K562 (cell line): ENCODE measurements around the gene ARHGAP24. TPM values are rescaled to one million over a fixed set of nuclear protein-coding genes. Genes with fewer than 3 reads are reported as not detected.
A peak's percentile ranks its signal among the peaks of the same experiment; 100 is the strongest.

Experiments used
- ATAC-seq: fragments of 200-7000 bp; cut with Tn5 transposase; 3 replicates; pipeline ENCODE4 v1.9.1; 2020; ENCODE audit warnings: moderate library complexity
- BruUV-seq: library from RNA; stranded (reverse); fragments of 400-500 nt; replicated peaks from 2 replicates; lab custom pipeline; 2021; lab: Mats Ljungman, UMichigan
- CTCF ChIA-PET: fragments of 300-600 bp; formaldehyde crosslinking; extraction: SDS; loops from one replicate; lab custom pipeline; 2021; ENCODE audit warnings: low intra/inter-chr PET ratio; lab: Yijun Ruan, JAX
- POLR2A ChIA-PET: fragments of 300-600, 350-650 bp; sonication (Branson Sonifier 250); formaldehyde crosslinking; extraction: SDS; loops from one replicate; lab custom pipeline; 2021; ENCODE audit warnings: antibody characterized with exemption, inconsistent platforms; lab: Yijun Ruan, JAX
- DNase-seq, 4 experiments: peaks; one replicate each; pipeline versions ENCODE4 v3.0.0 to v3.0.0-alpha.2; 2011 to 2018; ENCODE audit warnings: low spot score in 3 of 4, mixed read lengths in 3 of 4; ENCODE audit errors: extremely low read depth in 1 of 4
- FAIRE-seq: peaks from 2 replicates; lab custom pipeline; 2011; peaks lifted over from hg19 to GRCh38; lab: Jason Lieb, UNC
- H2AFZ ChIP-seq: 2 replicates; pipeline ENCODE4 v1.6.0; 2011; ENCODE audit warnings: low read depth, low read length, control low read depth, inconsistent platforms
- H3K27ac ChIP-seq: fragments of 200-600 bp; 3 replicates; pipeline ENCODE4 v1.8.0; 2011; ENCODE audit warnings: low read depth, mild to moderate bottlenecking, control low read depth, inconsistent platforms, low read length, moderate library complexity, mixed read lengths; ENCODE audit errors: extremely low read depth
- H3K27me3 ChIP-seq, 2 experiments: fragments of 300-600 bp in 1 of 2; 2 replicates in 1 of 2; 3 replicates in 1 of 2; pipeline versions ENCODE4 v1.6.0 to v1.8.0; 2011; ENCODE audit warnings: inconsistent platforms in 2 of 2, low read length in 2 of 2, mild to moderate bottlenecking in 1 of 2, mixed read lengths in 1 of 2, moderate library complexity in 1 of 2; ENCODE audit not compliant: control insufficient read depth in 2 of 2, insufficient read depth in 2 of 2
- H3K36me3 ChIP-seq: fragments of 300-600 bp; 3 replicates; pipeline ENCODE4 v1.8.0; 2011; ENCODE audit warnings: mild to moderate bottlenecking, low read length, inconsistent platforms; ENCODE audit not compliant: control insufficient read depth, insufficient read depth
- H3K4me1 ChIP-seq, 2 experiments: fragments of 200-600 bp in 1 of 2; replicated peaks in 1 of 2; 2 replicates in 1 of 2; 3 replicates in 1 of 2; pipeline versions ENCODE4 v1.5.1 to v1.8.0; 2011; ENCODE audit warnings: inconsistent platforms in 2 of 2, low read length in 2 of 2, mild to moderate bottlenecking in 1 of 2, mixed read lengths in 1 of 2, moderate library complexity in 1 of 2; ENCODE audit not compliant: control insufficient read depth in 2 of 2, insufficient read depth in 2 of 2
- H3K4me2 ChIP-seq: 2 replicates; pipeline ENCODE4 v1.6.1; 2011; ENCODE audit warnings: low read length, control low read depth, inconsistent platforms, mixed read lengths; ENCODE audit not compliant: insufficient read depth
- H3K4me3 ChIP-seq: fragments of 200-600 bp; sonication (generic), shearing (Covaris generic); 2 replicates; pipeline ENCODE4 v1.5.1; 2016; ENCODE audit warnings: control low read depth, inconsistent platforms
- H3K79me2 ChIP-seq: fragments of 200-600 bp; 3 replicates; pipeline ENCODE4 v1.8.0; 2011; ENCODE audit warnings: low read length, inconsistent platforms; ENCODE audit not compliant: control insufficient read depth, insufficient read depth
- H3K9ac ChIP-seq, 2 experiments: 2 replicates each; pipeline versions ENCODE4 v1.6.0 to v1.6.1; 2011; ENCODE audit warnings: low read depth in 2 of 2, low read length in 2 of 2, control low read depth in 1 of 2, inconsistent platforms in 1 of 2, mild to moderate bottlenecking in 1 of 2, mixed read lengths in 1 of 2; ENCODE audit not compliant: insufficient read depth in 1 of 2
- H3K9me1 ChIP-seq: one replicate; pipeline ENCODE4 v1.6.0; 2011; ENCODE audit warnings: inconsistent platforms, mild to moderate bottlenecking, low read length, moderate library complexity; ENCODE audit not compliant: control insufficient read depth, insufficient read depth
- H3K9me3 ChIP-seq: replicated peaks from 2 replicates; pipeline ENCODE4 v1.5.1; 2011; ENCODE audit warnings: low read depth, low read length, inconsistent platforms; ENCODE audit not compliant: control insufficient read depth, insufficient read depth
- H4K20me1 ChIP-seq: replicated peaks from 2 replicates; pipeline ENCODE4 v1.6.1; 2011; ENCODE audit warnings: low read length, inconsistent platforms, mixed read lengths; ENCODE audit not compliant: control insufficient read depth, insufficient read depth
- FOXJ3 ChIP-seq: sonication (generic); formaldehyde crosslinking; IDR thresholded peaks from 2 replicates; pipeline ENCODE4 v1.4.0; 2020; ENCODE audit warnings: mild to moderate bottlenecking, missing genetic modification reagents
- FOXK1 ChIP-seq: sonication (generic); formaldehyde crosslinking; IDR thresholded peaks from 2 replicates; pipeline ENCODE4 v1.8.0; 2022; ENCODE audit warnings: missing genetic modification reagents, mild to moderate bottlenecking, borderline replicate concordance
- KDM5B ChIP-seq: fragments of 200-600 bp; sonication (generic); IDR thresholded peaks from 2 replicates; pipeline ENCODE4 v1.6.1; 2012; ENCODE audit warnings: low read depth, mild to moderate bottlenecking, moderate library complexity, low read length, control low read depth, inconsistent platforms; ENCODE audit not compliant: insufficient replicate concordance
- PTRF ChIP-seq: fragments of 450-650 bp; IDR thresholded peaks from 2 replicates; pipeline ENCODE4 v1.6.1; 2016; ENCODE audit warnings: mild to moderate bottlenecking, missing genetic modification characterization, missing compliant biosample characterization
- ZNF143 ChIP-seq: sonication (generic); formaldehyde crosslinking; IDR thresholded peaks from 2 replicates; pipeline ENCODE4 v1.9.0; 2022; ENCODE audit warnings: mild to moderate bottlenecking, missing genetic modification reagents
- ZNF511 ChIP-seq: sonication (generic); formaldehyde crosslinking; IDR thresholded peaks from 2 replicates; pipeline ENCODE4 v1.8.0; 2022; ENCODE audit warnings: mild to moderate bottlenecking, missing genetic modification reagents
- ZNF589 ChIP-seq: fragments of 200-800 bp; sonication (Bioruptor generic); IDR thresholded peaks from 2 replicates; pipeline ENCODE4 v1.6.1; 2016; ENCODE audit warnings: low read depth, missing genetic modification characterization, missing compliant biosample characterization
- ZSCAN29 ChIP-seq: fragments of 450-650 bp; IDR thresholded peaks from 2 replicates; pipeline ENCODE4 v1.6.1; 2017
- WGBS: fragments of 100-300 bp; shearing (Covaris generic); methylation state at CpG from one replicate; pipeline ENCODE4 v1.1.6; 2016; ENCODE audit warnings: low coverage, mixed read lengths; ENCODE audit not compliant: insufficient coverage; ENCODE audit errors: missing lambda C conversion rate; 5-methylcytosine and 5-hydroxymethylcytosine counted together
- in situ Hi-C: fragments of 300-500 bp; cut with MboI; formaldehyde crosslinking; loops from 4 replicates; pipeline ENCODE4 v1.15.0; 2018; ENCODE audit warnings: inconsistent platforms, mixed read lengths
- intact Hi-C: fragments of 100-400 bp; cut with micrococcal nuclease; formaldehyde crosslinking; loops from 2 replicates; pipeline ENCODE4 v1.14.2; 2022
- polyA plus RNA-seq, 8 experiments: library from polyadenylated mRNA; depleted of rRNA in 4 of 8; stranded (reverse) in 5 of 8; unstranded in 3 of 8; fragments of >200 nt; fragmentation: Nextera tagmentation in 2 of 8; fragmentation: Illumina TruSeq in 1 of 8; extraction: Ambion mirVana in 2 of 8; extraction: Trizol in 1 of 8; gene quantifications; 2 replicates each; pipeline versions ENCODE4 v1.2.1 to v1.2.3, GENCODE V29; 2011 to 2014; ENCODE audit warnings: inconsistent platforms in 1 of 8, missing spikeins in 1 of 8
- total RNA-seq, 7 experiments: library from RNA; depleted of rRNA in 6 of 7; stranded (reverse); fragments of >200 nt in 6 of 7; fragmentation: Illumina TruSeq in 2 of 7; extraction: Trizol in 2 of 7; gene quantifications; 2 replicates each; pipeline versions ENCODE4 v1.2.1 to v1.2.3, GENCODE V29; 2011 to 2021; ENCODE audit warnings: low replicate concordance in 1 of 7

ARHGAP24 gene
- total and polyA plus RNA-seq, 9 of the 15 experiments (the other 6 are each of a cell fraction or from before 2014, with no cell fraction given), result 8.0 to 22.6 (median 14.0) TPM

DNA sequence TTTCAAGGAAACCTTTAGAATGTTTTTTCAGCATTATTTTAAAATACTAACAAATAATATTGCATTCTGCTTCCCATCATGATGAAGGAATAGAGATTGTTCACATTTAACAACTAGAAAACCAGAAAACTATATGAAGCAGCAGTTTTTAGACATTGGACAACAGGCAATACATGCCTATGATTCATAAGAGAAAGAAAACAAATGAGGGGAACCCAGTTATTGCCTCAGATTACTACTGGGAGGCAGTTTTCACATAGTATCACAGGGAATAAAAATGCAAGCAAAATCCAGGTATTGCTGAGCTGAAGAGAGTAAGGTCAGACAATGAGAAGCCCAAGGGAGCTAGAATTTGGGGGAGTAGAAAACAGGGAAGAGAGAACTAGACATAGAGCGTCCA, 511.3 kb downstream of the ARHGAP24 start:
- H4K20me1 ChIP-seq, result no peaks in the 10 kb centered on the region
- 60% methylated on average over 1 of the region's 1 CpG for WGBS
- TF ChIP-seq PTRF (tag), result no peak
- no peak for TF ChIP-seq ZNF511
- TF ChIP-seq KDM5B, result no peak
- TF ChIP-seq FOXJ3, result no peak
- TF ChIP-seq ZNF143 (CRISPR knock-in tag), result no peak
- no peak for TF ChIP-seq ZNF589
- no peak for TF ChIP-seq ZSCAN29
- TF ChIP-seq FOXK1, result no peak
- H3K4me3 ChIP-seq, result no peak overlapping the region
- no peaks in the 10 kb centered on the region for H3K4me1 ChIP-seq
- no peaks in the 10 kb centered on the region for H3K79me2 ChIP-seq
- H3K9ac ChIP-seq, result no peak overlapping the region
- H3K36me3 ChIP-seq, result no peaks in the 10 kb centered on the region
- H3K9me1 ChIP-seq, result no peaks in the 10 kb centered on the region
- H2AFZ ChIP-seq, result no peak overlapping the region
- intact Hi-C loops, result no loop called here
- ChIA-PET POLR2A (no interaction called here), CTCF (no interaction called here)
- H3K27ac ChIP-seq, result no peak overlapping the region
- H3K4me2 ChIP-seq, result no peak overlapping the region
- in situ Hi-C loops, result no loop called here
- H3K27me3 ChIP-seq, result no peaks in the 10 kb centered on the region
- ATAC-seq (no peak), FAIRE-seq (peak; percentile 42), DNase-seq (no peak)
- no peaks in the 10 kb centered on the region for H3K9me3 ChIP-seq
- BruUV-seq, result no TSS peak
